Kidney capillary endothelial cell (primary cell): ENCODE measurements around the gene NR2C1.
A peak's percentile ranks its signal among the peaks of the same experiment; 100 is the strongest.
"Not testable (repeated sequence)": the region's sequence is repeated elsewhere in the genome, so short reads cannot be mapped to it uniquely, and the experiment has no call there.

Source experiments
- DNase-seq: peaks from one replicate; pipeline ENCODE4 v3.0.0-alpha.2; 2018; ENCODE audit warnings: low spot score

NR2C1 gene

GRCh38 chr12:95072900-95073697 is at the start of gene NR2C1:
Gene NR2C1 (minus strand): TSS chr12:95073618. CDS start chr12:95067384, 6,234 bp downstream.
- DNase-seq = peak; percentile 84

DNA sequence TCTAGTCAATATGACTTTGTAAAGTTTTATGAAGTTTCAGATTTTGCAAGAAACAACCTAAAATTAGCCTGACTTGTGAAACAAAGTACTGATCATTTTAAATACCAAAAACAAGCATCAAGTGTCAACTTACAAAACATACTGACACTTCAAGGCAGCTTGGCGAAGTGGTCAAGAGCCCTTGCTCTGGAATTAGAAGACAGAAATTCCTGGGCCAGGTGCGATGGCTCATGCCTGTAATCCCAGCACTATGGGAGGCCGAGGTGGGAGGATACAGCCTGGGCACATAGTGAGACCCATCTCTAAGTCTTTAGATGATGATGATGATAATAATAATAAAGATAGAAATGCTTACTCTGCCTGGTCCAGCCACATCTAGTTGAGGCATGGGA is 45.4 kb upstream of the NR2C1 start:
- no peak for DNase-seq

- peak; percentile 80 for DNase-seq
These were observed 44.8 kb upstream of the NR2C1 start for GRCh38 chr12:95118138-95118787.

DNA sequence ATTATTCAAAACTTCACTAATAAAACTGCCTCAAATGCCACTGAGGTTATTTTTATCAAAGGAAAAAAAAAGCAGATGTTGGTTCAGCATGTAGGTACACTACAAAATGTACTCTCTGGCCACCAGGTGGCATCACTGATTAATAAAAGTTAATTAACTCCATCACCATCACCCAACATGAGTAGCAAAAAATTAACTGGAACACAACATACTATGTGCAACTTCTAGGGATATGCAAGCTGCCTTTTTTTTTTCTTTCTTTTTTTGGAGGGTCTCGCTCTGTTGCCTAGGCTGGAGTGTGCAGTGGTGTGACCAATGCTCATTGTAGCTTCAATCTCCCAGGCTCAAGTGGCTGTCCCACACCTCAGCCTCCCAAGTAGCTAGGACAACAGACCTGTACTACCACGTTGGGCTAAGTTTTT is 43.8 kb upstream of the NR2C1 start:
- DNase-seq = peak; percentile 79

- DNase-seq = no peak
These were observed 43.4 kb upstream of the NR2C1 start for GRCh38 chr12:95116773-95117172.

DNA sequence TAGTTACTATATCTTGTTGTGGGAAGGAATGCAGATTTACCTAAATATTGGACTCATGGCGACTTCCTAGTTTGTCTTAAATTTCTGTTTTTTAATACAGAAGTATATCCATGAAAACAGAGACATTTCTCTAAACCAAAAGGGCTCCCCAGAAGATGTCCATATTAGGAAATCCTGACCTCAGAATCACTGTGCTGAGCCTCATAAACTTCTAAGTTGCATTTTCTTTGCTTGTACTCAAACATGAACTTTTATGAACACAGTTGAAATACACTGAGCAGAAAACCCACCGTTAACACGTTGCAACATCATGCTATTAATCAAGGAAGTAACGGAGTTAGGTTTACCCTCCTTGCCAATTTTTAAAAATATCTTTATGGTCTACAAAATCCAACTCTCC is 42.9 kb upstream of the NR2C1 start:
- DNase-seq = no peak

- DNase-seq = no peak
These were observed 42.2 kb upstream of the NR2C1 start for GRCh38 chr12:95115641-95116040.

- no peak for DNase-seq
These were observed 41.5 kb upstream of the NR2C1 start for GRCh38 chr12:95114766-95115405.

DNA sequence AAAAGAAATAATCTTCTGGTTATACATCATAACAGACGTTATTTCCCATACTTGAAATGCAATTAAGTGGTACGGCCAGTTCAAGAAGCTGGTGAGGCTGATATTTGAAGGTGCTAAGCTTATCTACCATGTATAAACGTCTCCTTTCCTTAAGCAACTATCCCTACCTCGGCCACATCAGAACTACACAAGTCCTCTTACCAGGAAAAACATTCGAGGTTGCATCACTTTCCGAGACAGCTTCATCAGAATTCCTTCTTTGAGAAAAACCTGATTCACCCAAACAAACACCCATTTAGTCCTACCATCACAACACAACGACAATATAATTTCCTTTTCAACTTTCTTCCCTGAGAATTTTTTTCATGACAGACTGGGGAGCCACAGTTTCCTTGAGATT is 33.9 kb upstream of the NR2C1 start:
- no peak for DNase-seq

GRCh38 chr12:95105540-95105939 is 32.1 kb upstream of the NR2C1 start:
- DNase-seq = no peak

- DNase-seq = no peak
These were observed 31.6 kb upstream of the NR2C1 start for GRCh38 chr12:95104919-95105452.

DNA sequence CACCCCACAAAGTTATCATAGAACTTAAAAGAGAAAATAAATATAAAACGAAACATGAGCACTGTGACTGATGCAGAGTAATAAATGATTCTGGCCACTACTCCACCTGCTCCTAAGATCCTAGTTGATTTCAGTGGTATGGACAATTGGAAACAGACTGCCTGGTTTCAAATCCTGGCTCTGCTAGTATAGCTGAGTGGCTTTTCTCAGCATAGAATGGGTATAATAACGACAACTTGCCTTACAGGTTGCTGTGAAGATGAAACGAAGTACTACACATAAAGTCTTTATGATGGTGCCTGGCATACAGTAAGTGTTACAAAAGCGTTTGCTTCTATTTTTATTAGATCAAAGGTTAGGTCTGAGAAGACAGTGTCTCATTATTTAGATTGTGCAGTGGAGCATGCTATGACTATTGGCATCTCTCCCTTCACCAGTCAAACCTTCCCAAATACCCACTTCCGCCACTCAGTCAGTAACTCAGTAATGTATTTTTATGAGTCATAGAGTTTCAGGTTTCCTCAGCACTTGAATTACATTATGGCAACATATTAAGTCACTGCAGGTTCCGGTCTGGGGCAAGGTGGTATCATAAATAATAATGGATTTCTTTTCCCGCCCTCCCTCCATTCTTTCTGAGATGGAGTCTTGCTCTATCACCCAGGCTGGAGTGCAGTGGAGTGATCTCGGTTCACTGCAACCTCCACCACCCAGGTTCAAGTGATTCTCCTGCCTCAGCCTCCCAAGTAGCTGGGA is 29.7 kb upstream of the NR2C1 start:
- DNase-seq = no peak

GRCh38 chr12:95101957-95102356 is 28.5 kb upstream of the NR2C1 start:
- not testable (repeated sequence) for DNase-seq

- no peak for DNase-seq
These were observed 27.1 kb upstream of the NR2C1 start for GRCh38 chr12:95100264-95101190.

DNA sequence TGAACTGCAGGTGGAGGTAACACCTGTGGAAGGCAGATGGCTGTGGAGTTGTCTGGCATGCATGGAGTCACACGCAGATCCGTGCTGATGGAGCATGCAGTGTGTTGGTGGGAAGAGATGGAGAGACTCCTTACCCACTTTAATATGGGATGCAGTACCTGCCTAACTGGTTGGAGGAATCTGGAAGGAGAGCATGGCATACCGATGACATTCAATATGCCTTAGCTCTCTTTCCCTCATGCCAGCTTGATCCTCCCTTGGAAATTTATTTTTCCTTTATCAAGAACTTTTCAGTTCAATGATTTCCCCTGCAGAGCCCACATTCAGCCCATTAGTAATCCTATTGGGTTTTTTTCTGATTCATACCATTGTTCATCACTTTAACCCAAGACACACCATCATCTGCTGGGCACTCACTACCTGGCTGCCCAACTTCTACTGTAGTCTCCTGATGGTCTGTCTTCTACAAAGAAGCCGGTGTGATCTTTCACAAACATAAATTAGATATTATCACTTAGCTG is 25.9 kb upstream of the NR2C1 start:
- no peak for DNase-seq

DNA sequence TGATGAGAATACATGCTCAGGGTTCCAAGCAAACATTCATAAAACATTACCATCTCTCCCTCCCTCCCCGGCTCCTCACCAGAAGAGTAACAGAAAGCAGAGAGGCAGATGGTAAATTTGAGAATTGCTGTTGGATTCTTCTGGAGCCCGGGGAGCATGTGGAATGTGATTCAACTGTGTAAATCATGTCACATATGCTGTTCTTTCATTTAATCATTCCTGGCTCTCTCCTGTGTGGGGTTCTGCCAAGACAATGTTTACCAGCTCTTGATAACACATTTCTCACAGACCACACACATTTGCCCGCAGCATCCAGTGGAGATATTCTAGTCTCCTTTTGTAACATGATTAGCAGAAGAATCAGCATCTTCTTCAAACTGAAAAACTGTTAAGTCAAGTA is 23.4 kb upstream of the NR2C1 start:
- no peak for DNase-seq

DNA sequence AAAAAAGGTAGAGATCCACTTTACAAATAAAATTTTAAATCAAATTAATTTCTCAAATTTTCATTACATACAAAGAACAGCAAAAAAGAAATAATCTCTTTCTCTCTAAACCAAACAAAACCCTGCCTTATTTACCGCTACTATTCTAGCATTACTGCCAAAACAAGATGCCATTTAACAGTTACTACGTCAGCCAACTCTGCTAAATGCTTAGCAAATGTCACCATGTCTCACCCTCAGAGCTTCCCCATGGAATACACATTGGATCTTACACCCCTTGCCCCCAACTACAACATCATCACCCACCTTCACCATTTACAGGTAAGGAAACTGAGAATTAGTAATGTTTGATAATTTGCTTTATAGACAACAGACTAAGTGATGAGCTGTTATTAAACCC is 23.0 kb upstream of the NR2C1 start:
- DNase-seq = no peak

DNA sequence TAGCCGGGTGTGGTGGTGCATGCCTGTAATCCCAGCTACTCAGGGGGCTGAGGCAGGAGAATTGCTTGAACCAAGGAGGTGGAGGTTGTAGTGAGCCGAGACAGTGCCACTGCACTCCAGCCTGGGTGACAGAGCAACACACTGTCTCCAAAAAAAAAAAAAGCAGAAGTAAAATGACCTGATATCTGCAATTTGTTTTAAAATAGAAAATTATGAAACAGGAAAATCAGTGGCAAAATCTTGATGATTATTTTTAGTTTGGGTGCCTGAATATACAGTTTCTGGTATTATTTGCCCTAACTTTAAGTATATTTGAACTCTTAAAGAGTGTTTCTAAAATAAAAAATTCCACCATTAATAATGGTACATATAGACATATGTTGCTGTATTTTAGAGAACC is 22.4 kb upstream of the NR2C1 start:
- DNase-seq = not testable (repeated sequence)

GRCh38 chr12:95089462-95089861 is 16.0 kb upstream of the NR2C1 start:
- no peak for DNase-seq

- no peak for DNase-seq
These were observed 15.0 kb upstream of the NR2C1 start for GRCh38 chr12:95088379-95088778.

DNA sequence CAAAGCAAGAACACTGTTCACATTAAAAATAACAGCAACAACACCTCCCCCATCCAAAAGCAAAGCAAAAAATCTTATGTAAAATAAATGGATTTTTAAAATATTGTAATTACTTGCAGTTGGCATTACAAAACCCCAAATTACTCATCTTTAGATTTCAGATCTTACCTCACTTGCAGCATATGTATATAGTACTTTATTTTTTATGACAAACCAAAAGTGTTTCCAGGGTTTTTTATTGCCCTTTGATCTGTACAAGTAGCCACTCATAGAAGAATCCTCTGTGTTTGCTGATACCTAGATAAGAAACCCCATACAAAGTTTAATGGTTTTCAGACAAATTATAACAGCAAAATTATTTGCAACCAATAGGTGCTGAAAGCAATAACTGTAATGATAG is 12.2 kb upstream of the NR2C1 start:
- DNase-seq = no peak
